ENCODE measurements around the gene IFRD1.

The IFRD1 gene

GRCh38 chr7:112421666-112422486 lies 28.4 kb upstream of the IFRD1 start:
- H3K27ac Mint-ChIP-seq = peak overlapping the region in 2 of 3 experiments; percentile 0 to 11
- no peak for TF ChIP-seq CTCF (IDR thresholded peaks at IDR 0.05; ENCODE audit: unreplicated experiment in 3 of 3)
- no peak overlapping the region for H3K4me3 Mint-ChIP-seq
- H3K4me1 Mint-ChIP-seq = peaks cover 16% of the 10 kb centered on the region
- H3K36me3 Mint-ChIP-seq (ENCODE audit: low read depth) = peaks cover 4% of the 10 kb centered on the region
- peaks cover 6% of the 10 kb centered on the region for H3K9me3 Mint-ChIP-seq
- H3K27me3 Mint-ChIP-seq (ENCODE audit: low read depth) = no peaks in the 10 kb centered on the region

GRCh38 chr7:112422842-112423496 lies 27.3 kb upstream of the IFRD1 start:
- no peaks in the 10 kb centered on the region for H3K36me3 Mint-ChIP-seq (ENCODE audit: low read depth)
- H3K27me3 Mint-ChIP-seq (ENCODE audit: low read depth) = no peaks in the 10 kb centered on the region
- peak overlapping the region in 2 of 3 experiments; percentile 11 to 46 for H3K27ac Mint-ChIP-seq
- no peak for TF ChIP-seq CTCF (IDR thresholded peaks at IDR 0.05; ENCODE audit: unreplicated experiment in 3 of 3)
- peaks cover 3% of the 10 kb centered on the region for H3K9me3 Mint-ChIP-seq
- no peak overlapping the region for H3K4me3 Mint-ChIP-seq
- H3K4me1 Mint-ChIP-seq = peaks cover 16% of the 10 kb centered on the region

- no peak overlapping the region for H3K27ac Mint-ChIP-seq
Measured at GRCh38 chr7:112423987-112424386, 26.3 kb upstream of the IFRD1 start.

GRCh38 chr7:112427984-112428383 lies 22.3 kb upstream of the IFRD1 start:
- Mint-ChIP-seq H3K9me3 (no peaks in the 10 kb centered on the region), H3K27ac (no peak overlapping the region), H3K36me3 (ENCODE audit: low read depth) (no peaks in the 10 kb centered on the region), H3K4me1 (no peaks in the 10 kb centered on the region), H3K27me3 (ENCODE audit: low read depth) (peaks cover 4% of the 10 kb centered on the region), H3K4me3 (no peak overlapping the region)
- TF ChIP-seq CTCF (IDR thresholded peaks at IDR 0.05; ENCODE audit: unreplicated experiment in 3 of 3) = no peak

More at GRCh38 chr7:112423987-112424386, 26.3 kb upstream of the IFRD1 start:
- Mint-ChIP-seq H3K36me3 (ENCODE audit: low read depth) (no peaks in the 10 kb centered on the region), H3K27me3 (ENCODE audit: low read depth) (no peaks in the 10 kb centered on the region), H3K9me3 (no peaks in the 10 kb centered on the region), H3K4me1 (peaks cover 16% of the 10 kb centered on the region), H3K4me3 (no peak overlapping the region)
- no peak for TF ChIP-seq CTCF (IDR thresholded peaks at IDR 0.05; ENCODE audit: unreplicated experiment in 3 of 3)

- no peak for TF ChIP-seq CTCF (IDR thresholded peaks at IDR 0.05; ENCODE audit: unreplicated experiment in 3 of 3)
- Mint-ChIP-seq H3K4me3 (no peak overlapping the region), H3K4me1 (no peaks in the 10 kb centered on the region), H3K27me3 (ENCODE audit: low read depth) (peaks cover 4% of the 10 kb centered on the region), H3K27ac (no peak overlapping the region), H3K36me3 (ENCODE audit: low read depth) (no peaks in the 10 kb centered on the region), H3K9me3 (no peaks in the 10 kb centered on the region)
Measured at GRCh38 chr7:112428715-112429114, 21.5 kb upstream of the IFRD1 start.
